ENCODE measurements around the gene IFITM5.
"Not testable (repeated sequence)": the region's sequence is repeated elsewhere in the genome, so short reads cannot be mapped to it uniquely, and the experiment has no call there.

Gene IFITM5

DNA sequence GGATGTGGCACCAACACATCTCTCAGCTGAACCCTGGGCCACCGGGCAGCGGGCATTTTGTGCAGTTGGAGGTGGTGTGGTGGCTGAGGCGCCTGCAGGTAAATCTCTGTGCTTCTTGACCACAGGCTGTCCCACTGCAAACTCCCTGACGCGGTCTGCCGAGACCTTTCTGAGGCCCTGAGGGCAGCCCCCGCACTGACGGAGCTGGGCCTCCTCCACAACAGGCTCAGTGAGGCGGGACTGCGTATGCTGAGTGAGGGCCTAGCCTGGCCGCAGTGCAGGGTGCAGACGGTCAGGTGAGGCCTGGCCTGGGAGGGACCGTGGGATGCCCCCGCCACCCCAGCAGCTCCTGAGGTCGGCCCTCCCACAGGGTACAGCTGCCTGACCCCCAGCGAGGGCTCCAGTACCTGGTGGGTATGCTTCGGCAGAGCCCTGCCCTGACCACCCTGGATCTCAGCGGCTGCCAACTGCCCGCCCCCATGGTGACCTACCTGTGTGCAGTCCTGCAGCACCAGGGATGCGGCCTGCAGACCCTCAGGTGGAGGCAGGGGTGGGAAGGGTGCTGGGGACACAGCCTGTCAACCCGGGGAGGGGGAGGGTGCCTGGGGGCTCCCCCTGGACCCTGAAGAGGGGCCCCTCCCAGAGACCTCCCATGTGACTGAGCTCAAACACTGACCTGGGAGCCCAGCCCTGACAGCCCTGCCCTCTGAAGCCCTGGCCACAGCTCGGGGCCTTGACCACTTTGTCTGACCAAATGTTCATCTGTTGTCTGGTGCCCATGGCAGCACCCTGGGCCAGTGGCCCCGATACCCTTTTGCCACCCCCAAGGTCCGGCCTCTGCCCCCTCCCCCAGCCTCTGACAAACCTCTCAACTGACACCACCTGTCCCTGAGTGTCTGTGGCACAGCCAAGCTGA lies 15.0 kb downstream of the IFITM5 start:
- no peak for DNase-seq (ENCODE audit: low read depth, low spot score)

DNA sequence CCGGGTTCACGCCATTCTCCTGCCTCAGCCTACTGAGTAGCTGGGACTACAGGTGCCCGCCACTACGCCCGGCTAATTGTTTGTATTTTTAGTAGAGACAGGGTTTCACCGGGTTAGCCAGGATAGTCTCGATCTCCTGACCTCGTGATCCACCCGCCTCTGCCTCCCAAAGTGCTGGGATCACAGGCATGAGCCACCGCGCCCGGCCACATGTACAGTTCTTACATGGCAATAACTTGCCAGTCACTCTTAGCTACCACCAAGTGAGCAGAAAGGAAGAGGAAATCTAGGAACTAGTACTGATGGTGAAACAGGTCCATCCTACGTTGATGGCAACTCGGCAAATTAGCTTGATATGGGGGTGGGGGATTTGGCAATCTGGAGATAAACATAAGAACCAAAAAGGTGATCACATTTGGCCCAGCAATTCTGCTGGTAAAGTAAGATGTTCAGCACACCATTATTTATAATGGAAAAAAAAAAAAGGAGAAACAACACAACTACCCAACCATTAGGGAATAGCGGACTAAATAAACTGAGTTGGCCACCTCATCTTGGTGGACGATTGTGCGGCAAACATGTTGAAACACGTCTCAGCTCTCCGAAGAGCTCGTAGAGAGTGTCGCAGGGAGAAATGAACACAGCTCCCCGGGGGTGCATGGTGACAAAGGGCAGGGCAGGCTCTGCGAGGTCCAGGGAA lies 15.8 kb downstream of the IFITM5 start:
- DNase-seq (ENCODE audit: low read depth, low spot score): no peak

DNA sequence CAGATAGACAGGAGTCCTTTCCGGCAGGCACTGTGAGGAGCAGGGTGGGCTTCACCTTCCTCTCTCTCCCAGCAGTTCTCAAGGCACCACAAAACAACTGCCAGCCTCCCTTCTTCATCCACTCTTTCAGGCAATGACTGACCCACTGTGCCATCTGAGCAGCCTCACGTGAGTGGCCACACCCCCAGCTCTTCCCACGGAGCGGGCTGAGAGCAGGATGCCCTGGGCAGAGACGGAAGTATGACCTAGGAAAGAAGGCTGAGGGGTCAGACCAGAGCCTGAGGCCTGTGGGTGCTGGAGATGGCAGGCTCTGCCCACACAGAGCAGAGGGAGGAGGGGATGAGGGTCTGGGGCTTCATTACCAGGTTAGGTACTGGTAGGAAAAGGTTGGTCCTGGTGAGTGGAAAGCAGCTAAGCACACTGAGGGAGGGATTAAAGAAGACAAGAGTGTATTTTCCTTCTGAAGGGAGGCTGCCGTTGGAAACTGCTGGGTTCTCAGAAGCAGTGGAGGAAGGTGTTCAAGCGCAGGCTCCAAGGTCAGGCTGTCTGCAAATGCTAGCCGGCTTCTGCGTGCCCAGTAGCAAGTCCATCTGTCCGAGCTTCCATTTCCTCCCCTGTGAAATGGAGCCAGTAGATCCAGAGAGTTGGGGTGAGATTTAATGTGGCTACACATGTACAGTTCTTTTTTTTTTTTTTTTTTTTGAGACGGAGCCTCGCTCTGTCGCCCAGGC lies 16.5 kb downstream of the IFITM5 start:
- DNase-seq (ENCODE audit: low read depth, low spot score): no peak

DNA sequence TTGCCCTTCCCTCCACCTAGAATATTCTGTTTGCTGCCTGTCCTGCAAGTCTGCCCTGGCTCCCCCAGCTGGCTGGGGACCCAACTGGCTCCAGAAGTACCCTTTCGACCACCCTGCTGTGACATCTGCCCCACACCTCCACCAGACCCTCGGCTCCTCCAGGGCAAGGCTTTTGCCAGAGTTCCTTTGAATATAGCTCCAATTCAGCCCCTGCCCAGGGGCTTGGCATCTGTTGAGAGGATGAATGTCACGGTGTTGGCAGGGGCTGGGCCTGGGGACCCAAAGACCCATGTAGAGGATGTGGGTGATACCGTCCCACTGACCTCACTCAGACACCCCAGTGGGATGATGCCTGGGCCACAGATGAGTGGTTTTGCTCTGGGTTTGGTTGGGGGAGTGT lies 17.2 kb downstream of the IFITM5 start:
- no peak for DNase-seq (ENCODE audit: low read depth, low spot score)

DNA sequence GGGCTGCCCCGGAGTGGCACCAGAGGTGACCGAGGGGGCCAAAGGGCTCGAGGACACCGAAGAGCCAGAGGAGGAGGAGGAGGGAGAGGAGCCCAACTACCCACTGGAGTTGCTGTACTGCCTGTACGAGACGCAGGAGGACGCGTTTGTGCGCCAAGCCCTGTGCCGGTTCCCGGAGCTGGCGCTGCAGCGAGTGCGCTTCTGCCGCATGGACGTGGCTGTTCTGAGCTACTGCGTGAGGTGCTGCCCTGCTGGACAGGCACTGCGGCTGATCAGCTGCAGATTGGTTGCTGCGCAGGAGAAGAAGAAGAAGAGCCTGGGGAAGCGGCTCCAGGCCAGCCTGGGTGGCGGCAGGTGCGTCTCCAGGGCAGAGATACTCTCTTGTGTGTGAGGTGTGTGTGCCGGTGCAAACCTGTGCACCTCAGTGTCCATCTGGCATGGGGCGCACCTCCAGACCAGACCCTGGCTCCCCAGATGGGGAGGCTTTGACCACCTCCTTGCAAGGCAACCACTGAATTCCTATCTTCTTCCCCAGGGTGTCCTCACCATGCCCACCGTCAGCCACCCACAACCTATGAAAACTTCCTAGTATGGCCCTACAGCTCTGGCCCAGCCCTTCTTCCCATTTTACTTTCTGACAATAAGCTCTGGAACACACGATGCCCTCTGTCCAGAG lies 17.7 kb downstream of the IFITM5 start:
- no peak for DNase-seq (ENCODE audit: low read depth, low spot score)

DNA sequence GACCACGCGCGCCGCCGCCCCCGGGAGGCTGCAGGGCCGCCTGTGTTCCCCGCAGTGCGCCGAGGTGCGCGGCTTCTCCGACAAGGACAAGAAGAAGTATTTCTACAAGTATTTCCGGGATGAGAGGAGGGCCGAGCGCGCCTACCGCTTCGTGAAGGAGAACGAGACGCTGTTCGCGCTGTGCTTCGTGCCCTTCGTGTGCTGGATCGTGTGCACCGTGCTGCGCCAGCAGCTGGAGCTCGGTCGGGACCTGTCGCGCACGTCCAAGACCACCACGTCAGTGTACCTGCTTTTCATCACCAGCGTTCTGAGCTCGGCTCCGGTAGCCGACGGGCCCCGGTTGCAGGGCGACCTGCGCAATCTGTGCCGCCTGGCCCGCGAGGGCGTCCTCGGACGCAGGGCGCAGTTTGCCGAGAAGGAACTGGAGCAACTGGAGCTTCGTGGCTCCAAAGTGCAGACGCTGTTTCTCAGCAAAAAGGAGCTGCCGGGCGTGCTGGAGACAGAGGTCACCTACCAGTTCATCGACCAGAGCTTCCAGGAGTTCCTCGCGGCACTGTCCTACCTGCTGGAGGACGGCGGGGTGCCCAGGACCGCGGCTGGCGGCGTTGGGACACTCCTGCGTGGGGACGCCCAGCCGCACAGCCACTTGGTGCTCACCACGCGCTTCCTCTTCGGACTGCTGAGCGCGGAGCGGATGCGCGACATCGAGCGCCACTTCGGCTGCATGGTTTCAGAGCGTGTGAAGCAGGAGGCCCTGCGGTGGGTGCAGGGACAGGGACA lies 18.4 kb downstream of the IFITM5 start:
- no peak for DNase-seq (ENCODE audit: low read depth, low spot score)

DNA sequence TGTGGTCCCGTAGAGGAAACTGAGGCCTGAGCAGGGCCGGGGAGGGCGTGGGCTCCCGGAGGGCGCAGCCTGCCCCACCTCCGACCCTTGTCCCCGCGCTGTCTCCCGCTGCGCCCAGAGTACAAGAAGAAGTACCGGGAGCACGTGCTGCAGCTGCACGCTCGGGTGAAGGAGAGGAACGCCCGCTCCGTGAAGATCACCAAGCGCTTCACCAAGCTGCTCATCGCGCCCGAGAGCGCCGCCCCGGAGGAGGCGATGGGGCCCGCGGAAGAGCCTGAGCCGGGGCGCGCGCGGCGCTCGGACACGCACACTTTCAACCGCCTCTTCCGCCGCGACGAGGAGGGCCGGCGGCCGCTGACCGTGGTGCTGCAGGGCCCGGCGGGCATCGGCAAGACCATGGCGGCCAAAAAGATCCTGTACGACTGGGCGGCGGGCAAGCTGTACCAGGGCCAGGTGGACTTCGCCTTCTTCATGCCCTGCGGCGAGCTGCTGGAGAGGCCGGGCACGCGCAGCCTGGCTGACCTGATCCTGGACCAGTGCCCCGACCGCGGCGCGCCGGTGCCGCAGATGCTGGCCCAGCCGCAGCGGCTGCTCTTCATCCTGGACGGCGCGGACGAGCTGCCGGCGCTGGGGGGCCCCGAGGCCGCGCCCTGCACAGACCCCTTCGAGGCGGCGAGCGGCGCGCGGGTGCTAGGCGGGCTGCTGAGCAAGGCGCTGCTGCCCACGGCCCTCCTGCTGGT lies 19.2 kb downstream of the IFITM5 start:
- DNase-seq (ENCODE audit: low read depth, low spot score): no peak

DNA sequence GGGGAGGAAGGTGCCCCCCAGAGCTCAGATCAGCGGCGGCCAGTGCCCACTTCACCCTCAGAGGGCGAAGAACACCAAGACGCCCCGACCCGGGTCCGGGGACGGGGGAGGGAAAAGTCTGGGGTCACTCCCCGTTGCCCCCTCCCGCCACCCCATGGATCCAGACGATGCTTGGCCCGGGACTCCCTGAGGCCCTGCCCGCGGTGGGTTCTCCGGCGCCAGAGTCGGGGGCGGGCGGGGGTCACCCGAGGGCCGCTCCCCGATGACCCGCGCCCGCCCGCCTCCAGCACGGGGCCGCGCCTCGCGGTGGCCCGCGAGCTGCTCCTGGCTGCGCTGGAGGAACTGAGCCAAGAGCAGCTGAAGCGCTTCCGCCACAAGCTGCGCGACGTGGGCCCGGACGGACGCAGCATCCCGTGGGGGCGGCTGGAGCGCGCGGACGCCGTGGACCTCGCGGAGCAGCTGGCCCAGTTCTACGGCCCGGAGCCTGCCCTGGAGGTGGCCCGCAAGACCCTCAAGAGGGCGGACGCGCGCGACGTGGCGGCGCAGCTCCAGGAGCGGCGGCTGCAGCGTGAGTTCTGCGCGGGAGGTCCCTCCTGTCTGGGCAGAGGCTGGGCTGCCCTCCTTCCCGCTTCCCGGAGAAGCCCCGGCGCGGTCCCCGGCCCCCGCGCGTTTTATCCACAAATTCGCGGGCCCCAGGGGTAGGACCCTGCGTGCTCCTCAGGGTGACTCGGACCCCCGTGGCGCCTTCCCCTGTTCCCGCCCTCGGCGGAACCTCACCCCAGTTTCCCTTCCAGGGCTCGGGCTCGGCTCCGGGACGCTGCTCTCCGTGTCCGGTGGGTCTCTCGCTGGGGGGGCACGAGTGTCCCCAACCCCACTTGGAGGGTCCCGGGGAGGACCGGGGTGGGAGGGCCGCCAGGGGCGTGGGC lies 20.0 kb downstream of the IFITM5 start:
- DNase-seq (ENCODE audit: low read depth, low spot score): no peak

DNA sequence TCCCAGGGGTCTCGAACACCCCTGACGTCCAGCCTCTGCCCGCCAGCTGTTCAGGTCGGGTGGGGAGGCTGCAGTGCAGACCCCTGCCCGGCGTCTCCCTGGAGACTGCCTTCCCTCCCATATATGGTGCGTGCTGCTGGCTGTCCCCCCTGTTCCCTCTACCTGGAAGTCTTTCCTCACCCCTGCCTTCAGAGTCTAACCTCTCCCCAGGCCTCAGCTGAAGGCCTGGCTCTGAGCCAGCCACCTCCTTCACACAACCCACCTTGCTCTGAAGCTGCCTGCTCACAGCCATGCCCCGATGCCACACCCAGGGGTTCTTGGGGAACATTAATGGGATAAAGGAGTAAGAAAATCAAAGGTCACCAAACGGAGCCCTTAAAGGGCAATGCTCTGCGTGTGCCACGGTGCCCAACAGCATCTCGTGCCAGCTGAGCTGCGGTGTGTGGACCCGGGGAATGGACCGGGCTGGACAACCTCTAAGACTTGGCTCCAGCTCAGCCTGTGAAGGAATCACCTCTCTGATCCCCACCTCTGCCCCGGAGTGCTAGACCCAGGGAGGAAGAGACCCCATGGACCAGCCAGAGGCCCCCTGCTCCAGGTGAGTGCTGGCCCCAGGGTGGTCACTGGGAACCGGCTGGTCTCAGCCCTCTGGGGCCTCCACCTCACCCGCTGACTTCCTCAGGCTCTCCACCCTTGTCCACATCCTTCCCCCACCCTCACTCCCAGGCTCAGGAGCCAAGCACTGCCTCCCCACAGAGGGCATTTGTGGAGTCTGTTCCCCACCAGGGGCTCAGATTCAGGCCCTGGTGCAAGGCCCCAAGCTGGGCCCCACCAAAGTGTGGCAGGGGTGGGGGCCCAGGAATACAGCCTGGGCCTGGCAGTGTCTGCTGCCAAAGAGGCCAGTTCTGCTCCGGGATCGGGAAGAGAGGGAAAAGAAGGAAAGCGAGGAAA lies 21.1 kb downstream of the IFITM5 start, which contains the start of gene NLRP6:
Gene NLRP6 (plus strand): TSS at position 407 of the 951 bp plus-strand sequence. CDS start 163 bp downstream, at position 570.
- DNase-seq (ENCODE audit: low read depth, low spot score): no peak

DNA sequence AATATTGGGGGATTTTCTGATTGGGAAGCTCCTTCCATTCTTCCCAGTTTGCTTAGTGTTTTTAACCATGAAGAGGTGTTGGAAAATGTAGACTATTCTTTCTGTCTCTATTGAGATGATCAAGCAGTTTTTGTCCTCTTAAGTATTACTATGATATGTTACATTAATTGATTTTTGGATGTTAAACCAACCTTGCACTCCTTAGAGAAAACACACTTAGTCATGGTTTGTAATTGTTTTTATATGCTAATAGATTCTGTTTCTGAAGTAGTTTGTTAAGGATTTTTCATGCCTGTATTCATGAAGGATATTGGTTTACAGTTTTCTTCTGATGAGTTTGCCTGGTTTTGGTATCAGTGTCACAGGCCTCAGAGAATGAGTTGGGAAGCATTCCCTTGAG lies 23.1 kb downstream of the IFITM5 start:
- no peak for DNase-seq (ENCODE audit: low read depth, low spot score)

DNA sequence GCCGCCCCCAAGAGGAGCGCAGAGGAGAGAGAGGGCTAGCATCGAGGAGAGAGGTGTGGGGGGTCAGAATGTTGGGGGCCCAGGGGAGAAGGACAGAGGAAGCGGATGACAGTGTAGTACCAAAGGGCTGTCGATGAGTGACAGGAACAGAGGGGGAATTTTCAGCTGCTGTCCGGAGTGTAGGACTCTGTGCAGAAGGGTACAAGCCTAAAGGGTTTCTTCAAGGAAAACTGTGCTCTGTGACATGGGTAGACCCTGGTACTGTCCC lies 26.5 kb downstream of the IFITM5 start:
- no peak for DNase-seq (ENCODE audit: low read depth, low spot score)

DNA sequence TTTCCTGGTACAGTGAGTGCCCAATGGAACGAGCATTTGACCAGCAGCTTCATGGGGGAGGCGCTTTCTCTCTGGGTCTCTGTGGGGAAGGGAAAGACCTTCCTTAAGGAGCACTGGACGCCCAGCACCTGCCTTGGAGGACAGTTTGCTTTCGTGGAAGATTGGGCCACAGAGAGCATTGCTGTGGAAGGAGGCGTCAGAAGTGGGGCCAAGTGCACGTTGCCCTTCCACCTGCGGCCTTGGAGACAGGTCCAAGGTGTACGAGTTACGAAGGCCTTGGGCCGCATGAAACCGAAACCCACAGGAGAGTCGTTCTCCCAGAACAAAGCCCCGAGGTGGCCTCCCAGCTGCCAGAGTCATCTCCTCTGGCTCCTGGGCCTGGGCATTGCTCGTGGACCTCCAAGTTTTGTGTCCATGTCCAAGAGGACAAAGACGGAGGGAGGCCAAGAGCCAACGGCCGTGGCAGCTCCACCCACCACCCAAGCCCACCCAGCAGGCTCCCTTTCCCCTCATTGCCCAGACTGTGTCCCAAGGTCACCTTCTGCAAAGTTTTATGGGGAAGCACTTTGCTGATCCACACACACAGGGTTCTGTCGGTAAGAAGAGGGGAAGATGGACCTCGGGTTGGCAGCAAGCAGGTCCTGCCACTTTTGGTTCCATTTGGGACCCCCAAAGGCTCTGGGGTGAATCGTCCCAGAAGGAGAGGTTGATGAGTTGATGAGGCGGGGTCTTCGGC lies 27.0 kb downstream of the IFITM5 start:
- DNase-seq (ENCODE audit: low read depth, low spot score): no peak

DNA sequence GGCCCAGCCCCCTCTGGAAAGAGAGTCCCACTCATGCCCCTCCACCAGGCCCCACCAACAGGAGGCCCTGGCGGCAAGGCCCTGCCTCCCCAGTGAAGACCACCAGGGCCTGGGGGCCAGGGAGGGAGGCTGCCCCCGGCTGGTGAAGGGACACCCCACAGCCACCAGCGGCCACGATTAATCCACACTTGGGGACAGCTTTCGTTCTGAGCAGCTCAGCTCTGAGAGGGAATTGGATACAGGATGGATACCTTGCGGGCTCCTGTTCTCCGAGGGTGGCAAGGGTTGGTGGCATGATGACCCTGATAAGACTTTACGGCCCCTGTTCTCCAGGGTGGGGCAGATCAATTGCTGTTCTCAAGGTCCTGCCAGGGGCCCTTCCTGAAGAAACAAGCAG lies 28.0 kb downstream of the IFITM5 start:
- no peak for DNase-seq (ENCODE audit: low read depth, low spot score)

DNA sequence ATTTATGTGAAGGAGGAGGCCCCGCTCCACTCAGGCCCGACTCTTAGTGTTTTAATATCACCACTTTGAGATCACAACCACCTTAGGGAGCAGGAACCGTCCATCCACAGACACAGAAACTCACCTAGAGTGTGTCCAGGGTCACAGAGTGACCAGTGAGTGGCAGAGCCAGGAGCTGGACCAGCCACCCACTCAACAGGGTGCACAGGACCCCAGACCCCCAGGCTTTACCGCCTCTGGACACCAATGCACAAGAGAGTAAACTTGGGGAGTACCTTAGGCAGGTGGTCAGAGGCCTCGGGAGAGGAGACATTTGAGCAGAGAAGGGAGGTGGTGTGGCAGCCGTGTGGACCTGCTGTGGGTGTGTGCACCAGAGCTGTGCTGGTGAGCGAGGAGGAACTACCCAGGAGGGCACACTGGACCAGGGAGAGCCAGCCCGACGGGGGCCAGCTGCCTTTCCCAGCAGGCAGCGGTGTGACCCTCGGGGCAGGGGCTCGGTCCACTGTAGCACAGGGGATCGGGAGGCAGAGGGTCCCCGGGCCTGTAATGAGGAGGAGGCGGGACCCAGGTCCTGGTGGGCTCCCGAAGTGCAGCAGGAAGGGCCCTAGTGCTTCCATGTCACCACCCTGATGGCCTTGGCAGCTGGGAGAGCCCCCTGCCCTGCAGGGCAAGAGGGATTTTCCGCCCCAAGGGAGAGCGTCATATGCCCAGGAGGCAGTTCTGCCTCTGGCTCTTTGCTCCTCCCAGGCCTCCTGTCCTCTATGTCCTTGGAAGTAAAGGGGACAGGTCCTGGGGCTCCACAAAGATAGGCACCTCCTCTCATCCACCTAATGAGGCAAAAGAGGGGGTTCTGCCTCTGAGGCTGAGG lies 28.6 kb downstream of the IFITM5 start:
- no peak for DNase-seq (ENCODE audit: low read depth, low spot score)

DNA sequence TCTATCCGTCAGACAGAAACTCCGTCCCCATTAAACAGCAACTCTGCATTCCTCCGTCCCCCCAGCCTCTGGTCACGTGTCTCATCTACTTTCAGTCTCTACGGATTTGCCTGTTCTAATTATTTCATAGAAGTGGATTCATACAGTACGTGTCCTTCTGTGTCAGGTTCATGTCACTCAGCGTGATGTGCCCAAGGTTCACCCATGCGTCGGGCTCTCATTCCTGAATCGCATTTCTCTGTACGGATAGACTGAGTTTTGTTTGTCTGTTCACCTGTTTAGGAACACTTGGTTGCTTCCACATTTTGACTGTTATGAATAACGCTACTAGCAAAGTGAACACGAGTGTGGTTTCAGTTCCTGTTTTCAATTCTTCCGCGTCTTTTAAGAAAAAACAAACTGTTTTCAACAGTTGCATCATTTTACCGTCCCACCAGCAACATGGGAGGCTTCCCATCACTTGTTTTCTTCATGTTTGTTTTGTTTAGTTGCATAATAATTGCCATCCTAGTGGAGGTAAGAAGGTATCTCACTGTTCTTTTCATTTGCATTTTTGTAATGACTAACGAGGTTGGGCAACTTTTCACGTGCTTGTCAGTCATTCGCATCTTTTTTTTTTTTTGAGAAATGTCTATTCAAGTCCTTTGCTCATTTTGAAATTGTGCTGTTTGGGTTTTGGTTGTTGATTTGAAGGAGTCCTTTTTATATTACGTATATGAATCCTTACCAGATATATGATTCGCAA lies 30.0 kb downstream of the IFITM5 start:
- DNase-seq (ENCODE audit: low read depth, low spot score): no peak

DNA sequence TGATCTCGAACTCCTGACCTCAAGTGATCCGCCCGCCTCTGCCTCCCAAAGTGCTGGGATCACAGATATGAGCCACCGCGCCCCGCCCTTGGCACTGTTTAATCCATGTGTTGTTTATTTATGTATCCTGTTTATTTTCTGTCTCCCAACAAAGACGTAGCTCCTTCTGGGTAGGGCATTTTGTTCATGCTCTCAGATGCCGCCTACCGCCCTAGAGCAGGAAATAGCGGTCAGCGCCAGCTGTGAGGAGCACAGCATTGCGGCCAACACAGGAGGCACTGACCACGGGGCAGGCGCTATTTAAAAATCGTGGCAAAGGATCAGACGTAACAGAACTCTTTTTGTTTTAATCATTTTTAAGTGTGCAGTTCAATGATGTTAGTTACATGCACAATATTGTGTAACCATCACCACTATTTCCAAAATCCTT lies 30.6 kb downstream of the IFITM5 start:
- not testable (repeated sequence) for DNase-seq (ENCODE audit: low read depth, low spot score)

All from brain pericyte (primary cell).